PC-9 (cell line): ENCODE measurements around the gene QRICH2.

Experiments
- CTCF ChIP-seq: fragments of 200-600 bp; sonication (generic); conservative IDR thresholded peaks from 2 replicates; pipeline ENCODE4 v1.6.1; 2017; ENCODE audit warnings: mixed run types, antibody characterized with exemption, mild to moderate bottlenecking, moderate library complexity
- EZH2 ChIP-seq: fragments of 200-600 bp; sonication (generic); IDR thresholded peaks from 2 replicates; pipeline ENCODE4 v1.8.0; 2017; ENCODE audit warnings: antibody characterized with exemption, low read depth

GRCh38 chr17:76247304-76247703 is 60.8 kb downstream of the QRICH2 start:
- TF ChIP-seq CTCF (no peak), EZH2 (no peak)
